ENCODE measurements around the gene ERP27. TPM values are rescaled to one million over a fixed set of nuclear protein-coding genes. Genes with fewer than 3 reads are reported as not detected.

Gene ERP27
- total and polyA plus RNA-seq, 2 of the 8 experiments (the other 6 are each of a cell fraction or from before 2014, with no cell fraction given) = not detected

- no peak overlapping the region for H3K18ac ChIP-seq (ENCODE audit: extremely low read depth, low read length)
- H3K23ac ChIP-seq (ENCODE audit: insufficient read length) = no peak overlapping the region
- H2BK20ac ChIP-seq (ENCODE audit: low read length) = no peak overlapping the region
- no peak overlapping the region for H4K5ac ChIP-seq (ENCODE audit: insufficient read length, low read depth, low read length)
- no peaks in the 10 kb centered on the region for H3K27me3 ChIP-seq (replicated peaks in 1 of 4; ENCODE audit: control insufficient read depth in 3 of 4, extremely low read depth in 1 of 4, insufficient read depth in 3 of 4, low read length in 3 of 4)
- H3K79me2 ChIP-seq (ENCODE audit: control insufficient read depth in 1 of 2, insufficient read depth in 2 of 2, low read length in 2 of 2) = no peaks in the 10 kb centered on the region
- H4K91ac ChIP-seq (replicated peaks; ENCODE audit: insufficient read length, low read length) = no peak overlapping the region
- no peak overlapping the region for H3K27ac ChIP-seq (ENCODE audit: low read depth, low read length)
- no peaks in the 10 kb centered on the region for H3K9me3 ChIP-seq (ENCODE audit: insufficient read depth in 2 of 2, low read depth in 1 of 2, low read length in 1 of 2)
- H3K4me1 ChIP-seq (replicated peaks in 1 of 4; ENCODE audit: control insufficient read depth in 3 of 4, insufficient read depth in 4 of 4, low read length in 3 of 4) = no peaks in the 10 kb centered on the region
- no peak overlapping the region for H2BK120ac ChIP-seq (replicated peaks; ENCODE audit: low read depth, low read length)
- H4K8ac ChIP-seq (ENCODE audit: extremely low read depth, insufficient read depth, low read length) = no peak overlapping the region
- H3K4ac ChIP-seq (replicated peaks; ENCODE audit: insufficient read length, low read depth, low read length) = no peak overlapping the region
- no peak overlapping the region for H3K9ac ChIP-seq (replicated peaks in 1 of 4; ENCODE audit: extremely low read depth in 1 of 4, low read depth in 3 of 4, low read length in 3 of 4)
- H3K56ac ChIP-seq (replicated peaks; ENCODE audit: insufficient read length, low read depth, low read length) = no peak overlapping the region
- H2BK15ac ChIP-seq (ENCODE audit: low read length) = no peak overlapping the region
- CTCF ChIA-PET (ENCODE audit: partially characterized antibody) = interaction anchor here (1.0 to 1.5 kb wide), 3 partner anchors 8 to 117 kb away, joined by 3 to 6 read pairs (median 4); no protein-coding TSS in a partner anchor
- FAIRE-seq (no peak), DNase-seq (ENCODE audit: low read depth in 1 of 2, low spot score in 2 of 2) (no peak)
- H3K36me3 ChIP-seq (ENCODE audit: control insufficient read depth in 2 of 4, insufficient read depth in 4 of 4, low read length in 3 of 4) = no peaks in the 10 kb centered on the region
- no peak overlapping the region for H2AFZ ChIP-seq (ENCODE audit: low read length)
- POLR2A ChIA-PET (ENCODE audit: partially characterized antibody) = interaction anchor here (1.1 kb wide), 1 partner anchor 9 kb away, joined by 5 read pairs; no protein-coding TSS in a partner anchor
- H2BK5ac ChIP-seq (ENCODE audit: low read depth, low read length) = no peak overlapping the region
- H4K20me1 ChIP-seq (replicated peaks in 1 of 2; ENCODE audit: control insufficient read depth in 1 of 2, insufficient read depth in 2 of 2, low read length in 2 of 2) = no peaks in the 10 kb centered on the region
- no peak overlapping the region for H3K14ac ChIP-seq (ENCODE audit: insufficient read length)
- H2BK12ac ChIP-seq (ENCODE audit: low read depth, low read length) = no peak overlapping the region
- 88% methylated on average over 1 of the region's 1 CpG; no CpG with 5 or more reads in 1 of the 2 experiments for WGBS, 2 experiments (ENCODE audit: extremely low coverage in 1 of 2, insufficient coverage in 1 of 2, insufficient read length in 1 of 2, insufficient replicate concordance in 2 of 2, low coverage in 1 of 2, low lambda C conversion rate in 2 of 2, missing lambda C conversion rate in 1 of 2)
- H3K4me3 ChIP-seq (ENCODE audit: extremely low read depth in 1 of 4, insufficient read depth in 2 of 4, low read depth in 3 of 4, low read length in 4 of 4) = no peak overlapping the region
- H3K79me1 ChIP-seq (ENCODE audit: low read depth, low read length) = no peaks in the 10 kb centered on the region
- no peak overlapping the region for H3K4me2 ChIP-seq (ENCODE audit: insufficient read depth in 1 of 2, low read depth in 2 of 2, low read length in 2 of 2)
- no peaks in the 10 kb centered on the region for H3K23me2 ChIP-seq (ENCODE audit: low read depth, low read length)
- no peak overlapping the region for H2AK5ac ChIP-seq (ENCODE audit: low read depth, low read length)
- TF ChIP-seq EGR1 (IDR thresholded peaks at IDR 0.05; ENCODE audit: borderline replicate concordance, low read depth, low read length) = no peak
- no peak for TF ChIP-seq JUND (IDR thresholded peaks at IDR 0.05; ENCODE audit: low read length)
- TF ChIP-seq EZH2 (IDR thresholded peaks at IDR 0.05; ENCODE audit: low read depth, low read length, severe bottlenecking) = no peak
- TF ChIP-seq KDM5A (IDR thresholded peaks at IDR 0.05; ENCODE audit: low read length) = no peak
- TF ChIP-seq SIN3A (conservative IDR thresholded peaks at IDR 0.05 in 1 of 2, IDR thresholded peaks at IDR 0.05 in 1 of 2; ENCODE audit: low read depth in 1 of 2, low read length in 2 of 2) = no peak
- no peak for TF ChIP-seq RNF2 (IDR thresholded peaks at IDR 0.05; ENCODE audit: borderline replicate concordance, low read depth, low read length, missing control alignments, poor library complexity, severe bottlenecking)
- TF ChIP-seq CBX8 (IDR thresholded peaks at IDR 0.05; ENCODE audit: borderline replicate concordance, low read depth, low read length) = no peak
- no peak for TF ChIP-seq SAP30 (IDR thresholded peaks at IDR 0.05; ENCODE audit: insufficient read depth, insufficient replicate concordance, low read length)
- TF ChIP-seq E2F6 (IDR thresholded peaks at IDR 0.05) = no peak
- no peak for TF ChIP-seq CHD1 (IDR thresholded peaks at IDR 0.05; ENCODE audit: low read depth, low read length)
- TF ChIP-seq TBP (IDR thresholded peaks at IDR 0.05; ENCODE audit: low read depth, low read length) = no peak
- TF ChIP-seq ATF3 (IDR thresholded peaks at IDR 0.05; ENCODE audit: insufficient read depth, low read depth, low read length) = no peak
Measured at GRCh38 chr12:14878488-14878887, 59.8 kb downstream of the ERP27 start.

All from H1 (cell line).